Measurements from ENCODE around the gene GUF1. TPM values are rescaled to one million over a fixed set of nuclear protein-coding genes. Genes with fewer than 3 reads are reported as not detected.

GUF1 gene
- total RNA-seq, 1 experiment from 2014 or later: 30.5 TPM

- TSS peak; percentile 63 for BruUV-seq (replicated peaks)
- ChIA-PET CTCF (no interaction called here), RAD21 (ENCODE audit: low non-redundant PET in 1 of 2, low total read pairs in 2 of 2, uncharacterized antibody in 2 of 2, unreplicated experiment in 2 of 2) (no interaction called here), POLR2A (no interaction called here)
- Histone ChIP-seq H3K36me3 (ENCODE audit: control insufficient read depth in 1 of 2, insufficient read depth in 2 of 2, low read length in 2 of 2) (no peaks in the 10 kb centered on the region), H2AFZ (ENCODE audit: low read depth, low read length, poor library complexity, severe bottlenecking) (peak within 1 kb of the TSS; percentile 81), H3K27me3 (ENCODE audit: insufficient read depth, low read length) (no peaks in the 10 kb centered on the region), H3K27ac (ENCODE audit: low read depth, low read length) (peak within 1 kb of the TSS; percentile 30), H3K4me3 (replicated peaks in 1 of 2; ENCODE audit: low read depth in 1 of 2, low read length in 2 of 2) (peak within 1 kb of the TSS; percentile 80 to 87), H3K4me1 (ENCODE audit: control insufficient read depth in 1 of 2, insufficient read depth in 2 of 2, low read length in 2 of 2) (peaks cover 0 to 15% of the 10 kb centered on the region in 2 experiments; a peak in 3 of 4 replicates), H3K79me2 (ENCODE audit: insufficient read depth, low read length) (peaks cover 49% of the 10 kb centered on the region), H4K20me1 (ENCODE audit: insufficient read depth) (no peaks in the 10 kb centered on the region), H3K4me2 (ENCODE audit: low read length) (peak within 1 kb of the TSS; percentile 76), H3K9ac (ENCODE audit: low read length) (peak within 1 kb of the TSS; percentile 77), H3K9me3 (ENCODE audit: control insufficient read depth in 1 of 2, insufficient read depth in 1 of 2, low read depth in 1 of 2, low read length in 2 of 2) (no peaks in the 10 kb centered on the region), H3K9me2 (ENCODE audit: insufficient read depth) (no peaks in the 10 kb centered on the region; the same call in 1 of the 2 replicates)
- intact Hi-C loops (cut with micrococcal nuclease): no loop called here
- DNase-seq (ENCODE audit: low read depth, low spot score): peak; percentile 78
- peak; percentile 92 for ATAC-seq
- TF ChIP-seq MAX (IDR thresholded peaks at IDR 0.05) (peak; percentile 86), SP1 (IDR thresholded peaks at IDR 0.05; ENCODE audit: low read depth) (no peak), SRF (IDR thresholded peaks at IDR 0.05; ENCODE audit: low read depth) (no peak), FOSL1 (IDR thresholded peaks at IDR 0.05; ENCODE audit: low read depth) (no peak), SIN3A (IDR thresholded peaks at IDR 0.05; ENCODE audit: low read depth) (0 out of 2 replicates have a peak, but pooled peaks have one; percentile 21), ZBTB33 (IDR thresholded peaks at IDR 0.05; ENCODE audit: extremely low read depth, insufficient replicate concordance, low read length) (no peak), EZH2 (IDR thresholded peaks at IDR 0.05) (no peak), POLR2AphosphoS5 (IDR thresholded peaks at IDR 0.05; ENCODE audit: low read depth, low read length) (peak; percentile 96), RAD21 (IDR thresholded peaks at IDR 0.05; ENCODE audit: low read depth) (no peak), EZH2phosphoT487 (IDR thresholded peaks at IDR 0.05; ENCODE audit: borderline replicate concordance) (no peak), EGR1 (IDR thresholded peaks at IDR 0.05; ENCODE audit: low read depth) (no peak), CEBPB (IDR thresholded peaks at IDR 0.05; ENCODE audit: low read depth) (no peak), ZNF274 (IDR thresholded peaks at IDR 0.05; ENCODE audit: low read depth, low read length) (no peak), ATF3 (IDR thresholded peaks at IDR 0.05) (no peak), POLR2A (IDR thresholded peaks at IDR 0.05; ENCODE audit: borderline replicate concordance, extremely low read depth, insufficient read depth, insufficient read length) (peak; percentile 89), JUND (IDR thresholded peaks at IDR 0.05) (no peak), ELF1 (IDR thresholded peaks at IDR 0.05; ENCODE audit: borderline replicate concordance, low read depth) (no peak), YY1 (IDR thresholded peaks at IDR 0.05; ENCODE audit: extremely low read depth, insufficient replicate concordance, low read depth, low read length) (no peak), TCF7L2 (IDR thresholded peaks at IDR 0.05; ENCODE audit: borderline replicate concordance, extremely low read depth, insufficient read depth, insufficient read length) (peak; percentile 34), ZFX (IDR thresholded peaks at IDR 0.05) (peak; percentile 36; the same call in 1 of the 2 replicates), REST (IDR thresholded peaks at IDR 0.05; ENCODE audit: low read depth) (no peak), CBX3 (IDR thresholded peaks at IDR 0.05; ENCODE audit: low read depth) (no peak)
Measured at GRCh38 chr4:44726038-44726871, 48.0 kb downstream of the GUF1 start, which contains the start of gene GNPDA2. TSS of gene GNPDA2 (minus strand) at chr4:44726556. CDS start at chr4:44722207, 4,349 bp downstream.

Measured in HCT116 (cell line).